Stomach (tissue), 9 donors: Measurements from ENCODE around the gene CDH23. TPM values are rescaled to one million over a fixed set of nuclear protein-coding genes. Genes with fewer than 3 reads are reported as not detected.

Experiments
- DNase-seq, 2 donors: peaks; one replicate each; pipeline versions ENCODE4 v3.0.0 to v3.0.0-alpha.2; 2013 to 2019
- H3K27ac ChIP-seq, 5 donors: fragments of 200-600 bp in 4 of 5; sonication (generic) in 4 of 5; one replicate each; pipeline ENCODE4 v1.5.1; 2013 to 2019; ENCODE audit warnings: mild to moderate bottlenecking in 1 of 5, moderate library complexity in 1 of 5
- H3K27me3 ChIP-seq, 3 donors: fragments of 200-600 bp; sonication (generic); one replicate each; pipeline ENCODE4 v1.5.1; 2017 to 2019; ENCODE audit warnings: mixed run types in 1 of 3
- H3K36me3 ChIP-seq, 4 donors: fragments of 200-600 bp; sonication (generic); 1 replicate in 3 of 4; 2 replicates in 1 of 4; pipeline ENCODE4 v1.5.1; 2016 to 2019
- H3K4me1 ChIP-seq, 4 donors: fragments of 200-600 bp; sonication (generic); one replicate each; pipeline ENCODE4 v1.5.1; 2016 to 2019
- H3K4me3 ChIP-seq, 4 donors: fragments of 200-600 bp; sonication (generic) in 3 of 4; one replicate each; pipeline ENCODE4 v1.5.1; 2016 to 2019; ENCODE audit warnings: mild to moderate bottlenecking in 1 of 4
- H3K9me3 ChIP-seq, 4 donors: fragments of 200-600 bp; sonication (generic); one replicate each; pipeline ENCODE4 v1.5.1; 2016 to 2019
- EP300 ChIP-seq: sonication (generic); formaldehyde crosslinking; IDR thresholded peaks from one replicate; pipeline ENCODE4 v1.6.1; 2017; ENCODE audit warnings: antibody characterized with exemption
- POLR2A ChIP-seq, 4 donors: fragments of 450-650 bp; IDR thresholded peaks; one replicate each; pipeline ENCODE4 v1.6.1; 2016; ENCODE audit warnings: antibody characterized with exemption in 4 of 4, control low read depth in 2 of 4, mild to moderate bottlenecking in 1 of 4, moderate library complexity in 1 of 4
- POLR2AphosphoS5 ChIP-seq, 3 donors: sonication (generic); formaldehyde crosslinking; IDR thresholded peaks; one replicate each; pipeline ENCODE4 v1.6.1; 2016; ENCODE audit warnings: antibody characterized with exemption in 3 of 3
- WGBS, 5 donors: extraction: QIAGEN DNeasy Blood & Tissue Kit in 3 of 5; methylation state at CpG; one replicate each; pipeline versions ENCODE4 v1.1.5 to v1.1.7; 2013 to 2018; 5-methylcytosine and 5-hydroxymethylcytosine counted together
- intact Hi-C: fragments of 100-400 bp; cut with DNase I; formaldehyde crosslinking; loops from one replicate; pipeline ENCODE4 v1.15.1; 2023; ENCODE audit warnings: low total_unique reads
- polyA plus RNA-seq, 3 donors: library from polyadenylated mRNA; stranded (reverse); fragments of 200-250 nt; gene quantifications; one replicate each; pipeline ENCODE4 v1.2.3, GENCODE V29; 2013
- total RNA-seq, 5 donors: library from RNA; depleted of rRNA; stranded (reverse); fragments of >200 nt; gene quantifications; one replicate each; pipeline versions ENCODE4 v1.1.0 to v1.2.3, GENCODE V29; 2014 to 2016
- TF ChIP-seq, protein P1 (sequence below), 7 experiments: fragments of 450-650 bp in 4 of 7; fragments of 200-600 bp in 3 of 7; sonication (generic) in 3 of 7; IDR thresholded peaks; one replicate each; pipeline ENCODE4 v1.5.1; 2016 to 2019; ENCODE audit warnings: antibody characterized with exemption in 7 of 7, control low read depth in 2 of 7, mild to moderate bottlenecking in 1 of 7
- donor health status: healthy with polysubstance abuse.
- donor health status: Bipolar disorder and iron deficiency.
- donor health status: healthy.

The CDH23 gene
- total and polyA plus RNA-seq, 8 donors = 0.31 to 8.2 (median 2.2) TPM

DNA sequence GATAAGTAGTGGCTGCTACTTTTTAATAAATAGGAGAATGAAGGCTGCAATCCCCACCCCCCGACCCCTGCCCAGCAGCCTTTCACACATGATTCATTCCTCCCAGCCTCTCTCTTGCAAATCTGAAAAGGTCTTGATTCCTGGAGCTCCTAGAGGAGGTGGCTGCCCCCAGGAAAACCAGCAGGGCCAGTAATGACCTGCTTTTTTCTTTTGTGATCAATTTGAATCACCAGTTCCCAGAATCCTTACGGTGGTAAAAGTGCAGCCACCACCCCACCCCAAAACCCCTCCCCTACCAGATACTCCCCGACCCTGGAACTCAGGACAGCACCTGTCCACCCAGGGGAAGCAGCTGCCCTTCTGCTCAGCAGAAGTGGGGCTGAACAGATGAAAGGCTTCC, 213.9 kb downstream of the CDH23 start:
- WGBS, 5 donors = 31 to 47% (median 40%) methylated on average over 3 of the region's 3 CpGs
- no peak for DNase-seq
- Histone ChIP-seq H3K27me3 (peaks cover 0 to 14% (median 0%) of the 10 kb centered on the region in 3 donors), H3K27ac (no peak overlapping the region), H3K4me3 (no peak overlapping the region), H3K9me3 (no peaks in the 10 kb centered on the region), H3K36me3 (no peaks in the 10 kb centered on the region), H3K4me1 (peaks cover 0 to 15% (median 10%) of the 10 kb centered on the region in 4 donors)
- intact Hi-C loops = no loop called here
- TF ChIP-seq, protein P1, sequence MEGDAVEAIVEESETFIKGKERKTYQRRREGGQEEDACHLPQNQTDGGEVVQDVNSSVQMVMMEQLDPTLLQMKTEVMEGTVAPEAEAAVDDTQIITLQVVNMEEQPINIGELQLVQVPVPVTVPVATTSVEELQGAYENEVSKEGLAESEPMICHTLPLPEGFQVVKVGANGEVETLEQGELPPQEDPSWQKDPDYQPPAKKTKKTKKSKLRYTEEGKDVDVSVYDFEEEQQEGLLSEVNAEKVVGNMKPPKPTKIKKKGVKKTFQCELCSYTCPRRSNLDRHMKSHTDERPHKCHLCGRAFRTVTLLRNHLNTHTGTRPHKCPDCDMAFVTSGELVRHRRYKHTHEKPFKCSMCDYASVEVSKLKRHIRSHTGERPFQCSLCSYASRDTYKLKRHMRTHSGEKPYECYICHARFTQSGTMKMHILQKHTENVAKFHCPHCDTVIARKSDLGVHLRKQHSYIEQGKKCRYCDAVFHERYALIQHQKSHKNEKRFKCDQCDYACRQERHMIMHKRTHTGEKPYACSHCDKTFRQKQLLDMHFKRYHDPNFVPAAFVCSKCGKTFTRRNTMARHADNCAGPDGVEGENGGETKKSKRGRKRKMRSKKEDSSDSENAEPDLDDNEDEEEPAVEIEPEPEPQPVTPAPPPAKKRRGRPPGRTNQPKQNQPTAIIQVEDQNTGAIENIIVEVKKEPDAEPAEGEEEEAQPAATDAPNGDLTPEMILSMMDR (IDR thresholded peaks at IDR 0.05) = no peak
- no peak for TF ChIP-seq EP300
- no peak for TF ChIP-seq POLR2AphosphoS5 (IDR thresholded peaks at IDR 0.05)
- TF ChIP-seq POLR2A (IDR thresholded peaks at IDR 0.05) = no peak

DNA sequence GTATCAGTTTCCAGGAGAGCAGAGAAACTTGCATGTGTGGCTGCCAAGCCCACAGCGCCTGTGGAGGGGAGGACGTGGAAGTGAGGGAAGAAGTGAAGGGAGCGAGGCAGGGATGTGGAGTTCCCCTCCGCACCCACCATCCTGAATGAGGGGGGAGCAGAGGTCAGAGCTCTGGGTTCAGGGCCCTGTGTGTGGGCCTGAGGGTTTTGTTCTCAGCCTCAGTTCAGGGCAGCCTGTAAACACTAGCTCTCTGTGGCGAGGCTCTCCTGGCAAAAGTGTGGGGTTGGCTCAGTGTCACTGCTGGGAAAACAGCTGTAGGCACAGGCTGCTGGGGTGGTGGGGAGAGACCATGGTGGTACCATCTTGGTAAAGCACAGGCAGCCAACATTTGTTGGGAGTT, 214.4 kb downstream of the CDH23 start:
- TF ChIP-seq, protein P1 (IDR thresholded peaks at IDR 0.05) = no peak
- no peak for TF ChIP-seq EP300
- TF ChIP-seq POLR2A (IDR thresholded peaks at IDR 0.05) = no peak
- no peak for TF ChIP-seq POLR2AphosphoS5 (IDR thresholded peaks at IDR 0.05)
- peaks cover 0 to 14% (median 0%) of the 10 kb centered on the region in 3 donors for H3K27me3 ChIP-seq
- no peaks in the 10 kb centered on the region for H3K9me3 ChIP-seq
- H3K27ac ChIP-seq = no peak overlapping the region
- no peaks in the 10 kb centered on the region for H3K36me3 ChIP-seq
- no peak for DNase-seq
- intact Hi-C loops = no loop called here
- WGBS, 5 donors = 74 to 78% (median 76%) methylated on average over 5 of the region's 5 CpGs
- no peak overlapping the region for H3K4me3 ChIP-seq
- H3K4me1 ChIP-seq = peaks cover 0 to 15% (median 10%) of the 10 kb centered on the region in 4 donors

DNA sequence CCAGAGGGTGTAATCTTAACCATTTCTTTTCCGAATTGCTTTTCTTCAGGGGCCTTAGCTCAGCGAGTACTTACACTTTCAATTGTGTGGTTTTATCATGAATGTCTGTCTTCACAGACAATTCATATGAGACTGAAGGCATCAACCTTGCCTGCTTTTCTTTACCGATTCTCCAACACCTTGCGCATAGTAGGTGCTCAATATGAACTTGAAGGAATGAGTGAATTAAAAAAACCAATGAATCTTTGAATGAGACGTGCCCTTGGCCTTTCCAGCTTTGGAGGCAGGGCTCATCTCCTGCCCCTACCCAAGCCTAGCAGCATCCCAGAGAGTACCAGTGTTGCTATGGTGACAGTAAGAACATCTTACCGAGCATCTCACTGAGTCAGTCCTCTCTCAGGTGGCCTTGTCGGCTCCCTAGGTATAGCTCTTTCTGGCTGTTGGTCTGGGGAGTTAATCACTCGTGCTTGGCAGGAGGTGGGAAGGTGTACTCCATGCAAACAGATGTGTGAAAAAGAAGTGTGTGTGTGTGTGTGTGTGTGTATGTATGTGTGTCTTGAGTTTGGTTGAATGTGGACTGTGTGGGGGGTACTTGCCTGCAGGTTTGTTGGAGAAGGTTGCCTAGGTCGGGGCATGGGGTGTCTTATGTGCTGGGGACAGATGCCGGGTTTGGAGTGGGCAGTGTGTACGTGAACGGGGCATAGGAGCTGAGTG, 215.1 kb downstream of the CDH23 start:
- peaks cover 0 to 14% (median 0%) of the 10 kb centered on the region in 3 donors for H3K27me3 ChIP-seq
- TF ChIP-seq EP300 = no peak
- TF ChIP-seq POLR2AphosphoS5 (IDR thresholded peaks at IDR 0.05) = no peak
- TF ChIP-seq POLR2A (IDR thresholded peaks at IDR 0.05) = no peak
- TF ChIP-seq, protein P1 (IDR thresholded peaks at IDR 0.05) = no peak
- peaks cover 0 to 15% (median 10%) of the 10 kb centered on the region in 4 donors for H3K4me1 ChIP-seq
- WGBS, 5 donors = 78 to 85% (median 81%) methylated on average over 12 of the region's 12 CpGs
- H3K4me3 ChIP-seq = no peak overlapping the region
- H3K27ac ChIP-seq = no peak overlapping the region
- intact Hi-C loops = no loop called here
- H3K9me3 ChIP-seq = no peaks in the 10 kb centered on the region
- no peak for DNase-seq
- no peaks in the 10 kb centered on the region for H3K36me3 ChIP-seq

GRCh38 chr10:71613261-71613777, 216.6 kb downstream of the CDH23 start:
- H3K36me3 ChIP-seq = no peaks in the 10 kb centered on the region
- TF ChIP-seq POLR2AphosphoS5 (IDR thresholded peaks at IDR 0.05) (peak in 1 of 3 donors; percentile 17), EP300 (no peak)
- intact Hi-C loops = no loop called here
- WGBS, 5 donors = 50 to 78% (median 71%) methylated on average over 2 of the region's 2 CpGs
- peak overlapping the region in 4 of 5 donors; percentile 16 to 55 (median 34) for H3K27ac ChIP-seq
- no peaks in the 10 kb centered on the region for H3K9me3 ChIP-seq
- peaks cover 0 to 14% (median 0%) of the 10 kb centered on the region in 3 donors for H3K27me3 ChIP-seq
- H3K4me3 ChIP-seq = no peak overlapping the region
- peaks cover 0 to 15% (median 10%) of the 10 kb centered on the region in 4 donors for H3K4me1 ChIP-seq
- DNase-seq = peak; percentile 38 to 74
